Measurements from ENCODE around the gene NDUFAF8.

Gene NDUFAF8

GRCh38 chr17:81200695-81201580 lies 38.2 kb upstream of the NDUFAF8 start:
- DNase-seq (ENCODE audit: low read depth in 2 of 2): peak; percentile 9 to 13

GRCh38 chr17:81202318-81202717 lies 36.8 kb upstream of the NDUFAF8 start:
- DNase-seq (ENCODE audit: low read depth in 2 of 2): no peak

DNA sequence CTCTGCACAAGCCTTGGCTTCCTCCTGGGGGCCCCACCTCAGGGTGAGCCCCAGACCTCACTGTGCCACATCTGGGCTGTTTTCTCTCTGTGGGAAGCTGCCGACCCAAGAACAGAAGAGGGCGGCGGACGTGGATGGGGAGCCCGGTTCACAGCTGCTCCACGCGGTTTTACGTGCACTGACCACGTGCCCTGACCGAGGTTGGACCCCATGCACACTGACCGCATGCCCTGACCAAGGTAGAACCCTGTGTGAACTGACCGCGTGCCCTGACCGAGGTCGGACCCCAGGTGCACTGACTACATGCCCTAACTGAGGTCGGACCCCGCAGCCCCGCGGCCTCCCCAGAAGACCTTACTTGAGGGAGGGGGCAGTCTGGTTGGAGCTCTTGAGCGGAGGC lies 36.0 kb upstream of the NDUFAF8 start:
- no peak for DNase-seq (ENCODE audit: low read depth in 2 of 2)

- no peak for DNase-seq (ENCODE audit: low read depth in 2 of 2)
Measured at GRCh38 chr17:81204578-81204977, 34.5 kb upstream of the NDUFAF8 start.

- DNase-seq (ENCODE audit: low read depth in 2 of 2): no peak
Measured at GRCh38 chr17:81206166-81206565, 33.0 kb upstream of the NDUFAF8 start.

GRCh38 chr17:81206657-81207056 lies 32.5 kb upstream of the NDUFAF8 start:
- no peak for DNase-seq (ENCODE audit: low read depth in 2 of 2)

DNA sequence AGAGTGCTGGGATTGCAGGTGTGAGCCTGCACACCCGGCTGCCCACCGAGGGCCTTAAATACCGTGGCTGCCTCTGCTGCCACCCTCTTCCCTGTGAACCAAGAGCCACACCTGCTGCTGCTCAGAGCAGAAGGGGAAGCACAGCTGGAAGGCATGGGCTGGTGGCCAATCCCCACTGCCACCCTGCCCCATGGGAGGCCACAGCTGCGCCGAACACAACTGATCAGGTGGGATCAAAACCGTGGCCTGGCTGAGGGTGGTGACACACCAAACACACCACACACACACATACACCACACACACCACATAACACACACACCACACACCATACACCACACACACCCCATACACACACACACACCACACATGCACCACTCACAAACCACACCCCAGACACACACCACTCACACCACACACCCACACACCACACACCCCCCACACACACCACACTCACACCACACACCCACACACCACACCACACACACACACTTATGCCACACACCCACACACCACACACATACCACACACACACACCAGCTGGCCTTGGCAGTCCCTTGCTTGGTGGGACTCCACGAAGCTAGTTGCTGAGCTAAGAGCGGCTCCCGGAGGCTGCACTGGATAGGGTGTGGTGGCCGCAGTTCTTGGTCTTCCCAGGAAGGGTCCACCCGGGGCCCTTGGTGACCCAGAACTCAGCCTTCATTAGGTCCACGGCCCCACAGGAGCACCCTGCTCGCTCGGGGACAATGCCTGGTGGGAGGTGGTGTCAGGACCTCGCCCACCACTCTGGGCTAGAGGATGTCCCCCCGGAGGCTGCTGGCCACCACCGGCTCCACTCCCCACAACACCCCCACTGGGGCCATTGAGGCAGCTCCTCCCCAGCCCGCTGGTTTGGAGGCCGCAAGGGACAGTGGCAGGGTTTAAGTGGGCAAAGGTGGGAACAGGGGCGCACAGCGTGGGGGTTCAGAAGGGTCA lies 31.2 kb upstream of the NDUFAF8 start:
- DNase-seq (ENCODE audit: low read depth in 2 of 2): no peak

GRCh38 chr17:81208651-81209050 lies 30.5 kb upstream of the NDUFAF8 start:
- no peak for DNase-seq (ENCODE audit: low read depth in 2 of 2)

DNA sequence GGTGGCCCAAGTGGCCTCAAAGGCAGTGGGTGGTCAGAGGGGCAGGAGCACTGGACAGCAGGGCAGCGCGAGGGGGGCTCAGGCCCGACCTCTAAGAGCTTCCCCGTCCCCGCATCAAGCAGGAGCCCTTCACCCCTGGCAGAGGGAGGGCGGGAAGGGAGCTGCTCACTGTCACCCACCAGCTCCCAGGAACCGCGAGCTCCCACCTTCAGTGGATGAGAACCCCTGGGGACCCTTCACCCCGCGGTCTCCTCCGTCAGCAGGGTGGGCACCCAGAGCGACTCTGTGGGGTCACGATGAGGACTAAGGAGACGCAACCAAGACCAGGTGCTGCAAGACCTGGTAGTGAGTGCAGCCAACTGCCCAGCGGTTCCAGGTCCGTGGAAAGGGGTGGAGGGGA lies 30.0 kb upstream of the NDUFAF8 start:
- no peak for DNase-seq (ENCODE audit: low read depth in 2 of 2)

GRCh38 chr17:81210466-81210865 lies 28.7 kb upstream of the NDUFAF8 start:
- DNase-seq (ENCODE audit: low read depth in 2 of 2): no peak

DNA sequence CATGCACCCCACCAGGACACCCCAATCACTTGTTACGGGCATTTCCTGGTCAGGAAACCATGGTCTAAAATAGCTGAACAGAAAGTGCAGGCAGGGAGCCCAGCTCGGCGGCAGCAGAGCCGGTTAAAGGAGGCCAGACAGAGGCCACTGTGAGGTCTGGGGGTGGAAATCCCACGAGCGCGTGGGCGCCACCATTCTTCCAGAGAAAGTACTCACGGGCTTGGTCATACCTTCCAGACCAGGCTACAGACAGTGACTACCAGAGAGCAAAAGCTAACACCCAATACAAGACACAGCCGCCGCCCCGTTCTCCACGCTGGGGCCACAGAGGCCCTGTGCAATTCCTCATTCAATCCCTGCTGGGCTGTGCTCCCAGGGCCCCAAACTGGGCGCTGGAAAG lies 28.2 kb upstream of the NDUFAF8 start:
- no peak for DNase-seq (ENCODE audit: low read depth in 2 of 2)

GRCh38 chr17:81212365-81212764 lies 26.8 kb upstream of the NDUFAF8 start:
- no peak for DNase-seq (ENCODE audit: low read depth in 2 of 2)

GRCh38 chr17:81213978-81214377 lies 25.1 kb upstream of the NDUFAF8 start:
- no peak for DNase-seq (ENCODE audit: low read depth in 2 of 2)

DNA sequence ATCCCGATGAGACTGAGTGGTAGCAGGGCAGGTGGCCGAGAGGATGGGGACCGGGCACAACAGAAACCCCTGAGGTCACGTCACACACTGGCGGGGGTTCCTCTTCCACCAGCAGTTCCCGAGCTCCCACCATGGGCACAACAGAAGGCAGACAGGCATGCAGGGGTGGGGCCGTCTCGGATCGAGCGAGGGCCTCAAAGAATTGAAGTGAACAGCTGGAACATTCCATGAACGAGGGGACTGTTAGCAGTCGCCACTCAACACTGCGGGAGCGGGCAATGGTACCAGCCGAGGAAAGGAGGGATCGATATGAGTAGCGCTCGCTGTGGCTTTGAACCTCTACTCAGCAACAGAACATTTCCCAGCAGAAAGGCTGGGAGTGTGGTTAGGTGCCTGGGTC lies 21.6 kb upstream of the NDUFAF8 start:
- DNase-seq (ENCODE audit: low read depth in 2 of 2): no peak

DNA sequence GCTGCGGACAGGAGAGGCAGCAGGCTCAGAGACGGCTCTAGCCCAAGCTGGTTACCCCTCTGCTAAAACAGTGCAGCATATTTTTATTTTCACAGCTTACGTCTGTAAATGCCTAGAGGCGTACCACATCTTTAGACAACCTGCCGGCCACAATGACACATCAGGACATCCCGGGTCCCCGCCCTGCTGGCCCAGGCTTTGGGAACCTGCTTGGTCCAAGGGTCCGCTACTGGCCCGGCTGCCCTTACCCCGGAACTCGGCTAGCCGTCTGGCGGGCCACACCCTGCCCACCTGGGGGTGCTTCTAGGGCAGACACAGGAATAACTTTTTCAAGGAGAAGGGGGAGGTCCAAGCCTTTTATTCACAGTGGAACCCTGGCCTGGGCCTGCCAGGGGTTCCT lies 20.7 kb upstream of the NDUFAF8 start:
- no peak for DNase-seq (ENCODE audit: low read depth in 2 of 2)

DNA sequence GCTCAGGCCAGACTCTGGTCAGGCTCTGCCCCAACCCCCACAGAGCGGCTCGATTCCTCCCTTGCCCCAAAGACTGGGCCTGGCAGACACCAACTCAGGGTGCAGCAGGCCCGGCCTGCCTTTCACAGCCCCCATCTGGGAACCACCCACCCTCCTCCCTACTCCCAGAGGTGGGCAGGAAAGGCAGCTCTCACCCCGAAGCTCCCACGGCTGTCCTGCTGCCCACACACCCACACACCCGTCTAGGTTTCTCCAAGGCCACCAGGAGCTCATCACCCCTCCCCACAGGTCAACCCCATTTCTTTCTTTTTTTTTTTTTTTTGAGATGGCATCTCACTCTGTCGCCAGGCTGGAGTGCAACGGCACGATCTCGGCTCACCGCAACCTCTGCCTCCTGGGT lies 20.1 kb upstream of the NDUFAF8 start:
- no peak for DNase-seq (ENCODE audit: low read depth in 2 of 2)

DNA sequence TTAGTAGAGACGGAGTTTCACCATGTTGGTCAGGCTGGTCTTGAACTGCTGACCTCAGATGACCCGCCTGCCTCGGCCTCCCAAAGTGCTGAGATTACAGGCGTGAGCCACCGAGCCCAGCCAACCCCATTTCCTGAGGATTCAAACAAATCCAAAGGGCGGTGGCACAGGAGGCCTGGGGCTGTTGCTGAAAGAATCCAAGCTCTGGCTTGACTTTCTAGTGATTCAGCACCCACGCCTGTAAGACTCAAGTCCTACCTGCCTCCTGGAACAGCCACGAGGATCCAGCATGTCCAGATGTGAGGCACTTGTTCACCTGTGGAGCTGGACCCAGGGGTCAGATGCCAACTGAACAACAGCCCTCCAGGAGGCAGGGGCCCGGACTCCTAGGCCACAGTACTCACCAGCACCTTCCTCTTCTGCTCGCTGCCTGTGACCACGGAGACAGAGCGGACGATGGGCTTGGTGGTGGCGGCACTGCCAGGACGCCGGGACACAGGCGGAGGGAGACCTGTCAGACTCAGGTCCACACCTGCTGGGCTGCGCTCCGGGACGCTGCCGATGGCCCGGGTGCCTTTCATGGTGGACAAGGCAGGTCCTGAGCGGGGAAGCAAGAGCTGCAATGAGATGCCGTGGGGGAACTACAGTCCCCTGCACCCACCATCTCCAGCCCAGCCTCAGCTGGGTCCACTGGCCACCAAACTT lies 19.5 kb upstream of the NDUFAF8 start:
- no peak for DNase-seq (ENCODE audit: low read depth in 2 of 2)

GRCh38 chr17:81221371-81221841 lies 17.7 kb upstream of the NDUFAF8 start:
- no peak for DNase-seq (ENCODE audit: low read depth in 2 of 2)

DNA sequence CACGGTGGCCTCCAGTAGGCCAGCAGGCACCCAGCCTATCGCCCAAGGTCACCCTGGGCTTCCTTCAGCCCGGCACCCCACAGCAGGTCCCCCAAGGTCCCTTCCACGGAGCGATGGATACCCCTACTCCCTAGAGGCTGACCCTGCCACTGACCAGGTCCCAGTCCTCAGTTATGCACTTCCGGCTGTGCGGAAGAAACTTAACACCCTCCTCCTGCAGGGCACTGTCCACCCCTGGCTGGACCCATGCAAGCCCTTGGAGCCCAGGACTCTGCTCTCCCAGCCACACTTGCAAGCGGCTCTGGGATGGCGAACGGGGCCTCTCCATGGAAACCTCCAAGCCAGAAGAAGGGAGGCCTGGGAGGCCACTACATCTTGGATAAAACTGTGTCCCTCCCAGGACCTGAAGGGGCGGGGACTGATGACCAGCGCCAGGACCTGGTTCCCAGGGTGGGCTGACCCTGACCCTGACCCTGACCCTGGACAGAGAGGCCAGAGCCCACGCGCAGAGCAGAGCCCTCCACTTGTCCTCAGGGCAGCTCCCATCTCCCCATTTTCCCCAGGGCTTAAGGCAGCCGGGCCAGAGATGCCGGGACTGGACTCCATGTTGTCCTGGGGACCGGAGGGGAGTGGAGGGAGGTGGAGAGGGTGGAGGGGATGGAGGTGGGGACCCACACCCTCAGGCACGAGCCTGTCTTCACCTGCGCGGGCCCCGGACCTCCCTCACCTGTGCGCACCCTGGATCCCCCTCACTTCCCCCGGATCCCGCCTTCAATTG lies 17.1 kb upstream of the NDUFAF8 start:
- no peak for DNase-seq (ENCODE audit: low read depth in 2 of 2)

DNA sequence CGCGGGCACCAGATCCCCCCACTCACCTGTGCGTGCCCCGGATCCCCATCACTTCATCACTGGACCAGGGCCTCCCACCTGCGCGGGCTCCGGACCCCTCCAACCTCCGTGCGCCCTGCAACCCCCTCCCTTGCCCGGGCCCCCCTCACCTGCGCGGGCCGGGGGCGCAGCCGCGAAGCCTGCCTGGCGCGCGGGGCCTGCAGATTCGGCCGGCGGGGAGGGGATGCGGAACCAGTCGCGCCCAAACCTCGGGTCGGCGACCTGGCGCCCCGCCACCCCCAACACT lies 16.6 kb upstream of the NDUFAF8 start:
- no peak for DNase-seq (ENCODE audit: low read depth in 2 of 2)
